Stimulated activated CD8-positive, alpha-beta memory T cell treated with anti-CD3 and anti-CD28 coated beads, Interleukin-2, amount 100 ng/mL, for 48 hours (primary cell): ENCODE results near the gene CAMTA1.

ENCODE experiments used
- DNase-seq, 2 donors: peaks; one replicate each; pipeline ENCODE4 v3.0.0-alpha.2; 2020; ENCODE audit warnings: low read depth in 2 of 2

The CAMTA1 gene

GRCh38 chr1:7648761-7649384 is 863.6 kb downstream of the CAMTA1 start:
- no peak for DNase-seq

GRCh38 chr1:7650801-7651200 is 865.5 kb downstream of the CAMTA1 start:
- no peak for DNase-seq

GRCh38 chr1:7651203-7651602 is 865.9 kb downstream of the CAMTA1 start:
- no peak for DNase-seq

- no peak for DNase-seq
These were observed 866.8 kb downstream of the CAMTA1 start for GRCh38 chr1:7652061-7652460.

GRCh38 chr1:7652515-7653098 is 867.4 kb downstream of the CAMTA1 start:
- no peak for DNase-seq

- no peak for DNase-seq
These were observed 869.5 kb downstream of the CAMTA1 start for GRCh38 chr1:7654725-7655124.

GRCh38 chr1:7655354-7655753 is 870.1 kb downstream of the CAMTA1 start:
- DNase-seq, result no peak

- DNase-seq, result no peak
These were observed 871.4 kb downstream of the CAMTA1 start for GRCh38 chr1:7656557-7657215.

GRCh38 chr1:7657287-7658016 is 872.2 kb downstream of the CAMTA1 start:
- no peak for DNase-seq

- DNase-seq, result no peak
These were observed 872.8 kb downstream of the CAMTA1 start for GRCh38 chr1:7658099-7658498.

- no peak for DNase-seq
These were observed 874.3 kb downstream of the CAMTA1 start for GRCh38 chr1:7659514-7659913.

GRCh38 chr1:7663451-7664146 is 878.3 kb downstream of the CAMTA1 start:
- no peak for DNase-seq

- DNase-seq, result no peak
These were observed 879.1 kb downstream of the CAMTA1 start for GRCh38 chr1:7664147-7664892.

GRCh38 chr1:7664893-7665250 is 879.6 kb downstream of the CAMTA1 start:
- no peak for DNase-seq

GRCh38 chr1:7666249-7666648 is 881.0 kb downstream of the CAMTA1 start:
- no peak for DNase-seq

GRCh38 chr1:7667159-7667558 is 881.9 kb downstream of the CAMTA1 start:
- no peak for DNase-seq

- peak; percentile 73 to 79 for DNase-seq
These were observed 882.5 kb downstream of the CAMTA1 start for GRCh38 chr1:7667625-7668218.

- DNase-seq, result peak; percentile 27 to 33
These were observed 884.5 kb downstream of the CAMTA1 start for GRCh38 chr1:7669559-7670311.

- no peak for DNase-seq
These were observed 885.3 kb downstream of the CAMTA1 start for GRCh38 chr1:7670334-7671145.

- DNase-seq, result no peak
These were observed 885.9 kb downstream of the CAMTA1 start for GRCh38 chr1:7671146-7671465.
